ENCODE results near the gene RAPGEF5. TPM values are rescaled to one million over a fixed set of nuclear protein-coding genes. Genes with fewer than 3 reads are reported as not detected.

The RAPGEF5 gene
- total RNA-seq, 1 donor from 2014 or later = 0.70 TPM

- no peak for DNase-seq (ENCODE audit: low spot score)
- H3K9me3 Mint-ChIP-seq = no peaks in the 10 kb centered on the region
- H3K4me3 Mint-ChIP-seq = no peak overlapping the region
- H3K27me3 Mint-ChIP-seq (ENCODE audit: insufficient read depth) = peaks cover 4% of the 10 kb centered on the region
- no peaks in the 10 kb centered on the region for H3K36me3 Mint-ChIP-seq (ENCODE audit: low read depth)
- H3K4me1 Mint-ChIP-seq (ENCODE audit: low read depth) = no peaks in the 10 kb centered on the region
- intact Hi-C loops (cut with micrococcal nuclease) = no loop called here
- no peak overlapping the region for H3K27ac Mint-ChIP-seq
Measured at GRCh38 chr7:22393913-22394729, 37.2 kb upstream of the RAPGEF5 start.

GRCh38 chr7:22390516-22390915 is 33.6 kb upstream of the RAPGEF5 start:
- H3K36me3 Mint-ChIP-seq (ENCODE audit: low read depth) = no peaks in the 10 kb centered on the region
- intact Hi-C loops (cut with micrococcal nuclease) = no loop called here
- no peaks in the 10 kb centered on the region for H3K9me3 Mint-ChIP-seq
- H3K27me3 Mint-ChIP-seq (ENCODE audit: insufficient read depth) = no peaks in the 10 kb centered on the region
- DNase-seq (ENCODE audit: low spot score) = no peak
- no peak overlapping the region for H3K4me3 Mint-ChIP-seq
- no peaks in the 10 kb centered on the region for H3K4me1 Mint-ChIP-seq (ENCODE audit: low read depth)
- no peak overlapping the region for H3K27ac Mint-ChIP-seq

- no peak overlapping the region for H3K27ac Mint-ChIP-seq
- H3K4me3 Mint-ChIP-seq = no peak overlapping the region
- H3K4me1 Mint-ChIP-seq (ENCODE audit: low read depth) = no peaks in the 10 kb centered on the region
- no peak for DNase-seq (ENCODE audit: low spot score)
- no peaks in the 10 kb centered on the region for H3K36me3 Mint-ChIP-seq (ENCODE audit: low read depth)
- intact Hi-C loops (cut with micrococcal nuclease) = no loop called here
- H3K27me3 Mint-ChIP-seq (ENCODE audit: insufficient read depth) = no peaks in the 10 kb centered on the region
- no peaks in the 10 kb centered on the region for H3K9me3 Mint-ChIP-seq
Measured at GRCh38 chr7:22389892-22390291, 32.9 kb upstream of the RAPGEF5 start.

DNA sequence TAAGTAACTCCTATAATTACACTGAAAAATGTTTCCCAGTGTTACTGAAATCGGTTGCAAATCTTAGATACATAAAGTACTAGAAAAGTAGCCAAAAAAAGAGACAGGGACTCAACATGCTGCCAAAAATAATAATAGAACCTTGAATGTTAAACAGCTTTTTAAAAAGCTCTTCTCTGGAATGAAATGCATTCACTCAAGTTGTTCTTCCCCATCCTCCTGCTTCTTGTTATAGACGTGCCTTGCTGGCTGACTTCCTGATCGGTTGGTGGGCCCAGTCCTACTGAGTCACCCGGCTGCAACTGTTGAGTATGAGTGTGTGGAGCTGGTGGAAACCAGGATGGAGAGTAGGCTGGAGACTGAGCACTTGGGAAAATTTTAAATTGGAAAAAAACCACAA is 30.6 kb upstream of the RAPGEF5 start:
- Mint-ChIP-seq H3K27me3 (ENCODE audit: insufficient read depth) (no peaks in the 10 kb centered on the region), H3K4me1 (ENCODE audit: low read depth) (no peaks in the 10 kb centered on the region)

DNA sequence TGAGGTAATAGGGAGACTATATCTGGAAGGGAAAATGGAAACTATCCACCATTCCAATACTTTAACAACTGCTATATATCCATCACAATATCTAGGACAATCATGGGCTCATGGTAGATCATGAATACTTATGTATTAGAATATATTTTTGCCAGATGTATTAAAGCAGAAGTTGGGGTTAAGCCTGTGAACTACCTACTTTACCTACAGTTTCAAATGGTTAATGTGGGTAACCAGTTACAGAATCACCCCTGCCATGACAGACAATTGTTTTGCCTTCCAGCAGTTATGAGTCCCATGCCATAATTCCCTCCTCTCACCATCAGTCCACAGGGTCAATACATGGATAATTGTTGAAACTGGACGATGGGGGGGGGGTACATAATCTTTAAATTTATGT is 29.9 kb upstream of the RAPGEF5 start:
- H3K27ac Mint-ChIP-seq = no peak overlapping the region

More for the DNA sequence above, 30.6 kb upstream of the RAPGEF5 start:
- Mint-ChIP-seq H3K36me3 (ENCODE audit: low read depth) (no peaks in the 10 kb centered on the region), H3K4me3 (no peak overlapping the region), H3K9me3 (no peaks in the 10 kb centered on the region), H3K27ac (no peak overlapping the region)
- intact Hi-C loops (cut with micrococcal nuclease) = no loop called here
- DNase-seq (ENCODE audit: low spot score) = no peak

GRCh38 chr7:22386206-22386858 is 29.4 kb upstream of the RAPGEF5 start:
- Mint-ChIP-seq H3K4me1 (ENCODE audit: low read depth) (no peaks in the 10 kb centered on the region), H3K27me3 (ENCODE audit: insufficient read depth) (peaks cover 2% of the 10 kb centered on the region), H3K4me3 (no peak overlapping the region), H3K9me3 (no peaks in the 10 kb centered on the region), H3K27ac (no peak overlapping the region), H3K36me3 (ENCODE audit: low read depth) (no peaks in the 10 kb centered on the region)
- intact Hi-C loops (cut with micrococcal nuclease) = no loop called here
- DNase-seq (ENCODE audit: low spot score) = no peak

More for the DNA sequence above, 29.9 kb upstream of the RAPGEF5 start:
- no peak overlapping the region for H3K4me3 Mint-ChIP-seq
- H3K4me1 Mint-ChIP-seq (ENCODE audit: low read depth) = no peaks in the 10 kb centered on the region
- intact Hi-C loops (cut with micrococcal nuclease) = no loop called here
- H3K27me3 Mint-ChIP-seq (ENCODE audit: insufficient read depth) = no peaks in the 10 kb centered on the region
- H3K36me3 Mint-ChIP-seq (ENCODE audit: low read depth) = no peaks in the 10 kb centered on the region
- no peaks in the 10 kb centered on the region for H3K9me3 Mint-ChIP-seq
- DNase-seq (ENCODE audit: low spot score) = no peak

- no peaks in the 10 kb centered on the region for H3K9me3 Mint-ChIP-seq
- H3K4me1 Mint-ChIP-seq (ENCODE audit: low read depth) = no peaks in the 10 kb centered on the region
- no peak overlapping the region for H3K27ac Mint-ChIP-seq
Measured at GRCh38 chr7:22385326-22385725, 28.4 kb upstream of the RAPGEF5 start.

DNA sequence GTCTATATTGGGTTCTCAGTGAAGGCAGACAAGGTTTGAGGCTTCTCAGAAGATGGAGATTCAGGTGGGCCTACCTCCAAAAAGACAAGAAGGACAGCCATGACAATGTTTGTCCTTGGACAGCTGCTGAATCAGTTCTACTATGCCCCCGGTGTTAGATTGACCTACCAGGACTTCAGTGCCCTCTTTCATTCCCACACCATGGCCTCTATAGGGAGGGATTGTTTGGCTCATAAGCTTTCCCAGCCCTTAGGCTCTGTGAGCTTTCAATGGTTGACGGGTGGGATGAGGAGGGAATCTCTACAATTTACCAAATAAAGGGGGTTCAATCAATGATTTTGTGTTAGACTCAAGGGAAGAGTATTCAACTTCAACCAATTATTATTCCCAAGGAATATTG is 23.4 kb upstream of the RAPGEF5 start:
- intact Hi-C loops (cut with micrococcal nuclease) = no loop called here
- no peaks in the 10 kb centered on the region for H3K36me3 Mint-ChIP-seq (ENCODE audit: low read depth)
- H3K27me3 Mint-ChIP-seq (ENCODE audit: insufficient read depth) = peaks cover 10% of the 10 kb centered on the region
- no peak for DNase-seq (ENCODE audit: low spot score)
- H3K4me3 Mint-ChIP-seq = no peak overlapping the region
- no peaks in the 10 kb centered on the region for H3K9me3 Mint-ChIP-seq
- no peak overlapping the region for H3K27ac Mint-ChIP-seq
- no peaks in the 10 kb centered on the region for H3K4me1 Mint-ChIP-seq (ENCODE audit: low read depth)

More at GRCh38 chr7:22385326-22385725, 28.4 kb upstream of the RAPGEF5 start:
- Mint-ChIP-seq H3K27me3 (ENCODE audit: insufficient read depth) (peaks cover 10% of the 10 kb centered on the region), H3K4me3 (no peak overlapping the region), H3K36me3 (ENCODE audit: low read depth) (no peaks in the 10 kb centered on the region)
- intact Hi-C loops (cut with micrococcal nuclease) = no loop called here
- DNase-seq (ENCODE audit: low spot score) = no peak

DNA sequence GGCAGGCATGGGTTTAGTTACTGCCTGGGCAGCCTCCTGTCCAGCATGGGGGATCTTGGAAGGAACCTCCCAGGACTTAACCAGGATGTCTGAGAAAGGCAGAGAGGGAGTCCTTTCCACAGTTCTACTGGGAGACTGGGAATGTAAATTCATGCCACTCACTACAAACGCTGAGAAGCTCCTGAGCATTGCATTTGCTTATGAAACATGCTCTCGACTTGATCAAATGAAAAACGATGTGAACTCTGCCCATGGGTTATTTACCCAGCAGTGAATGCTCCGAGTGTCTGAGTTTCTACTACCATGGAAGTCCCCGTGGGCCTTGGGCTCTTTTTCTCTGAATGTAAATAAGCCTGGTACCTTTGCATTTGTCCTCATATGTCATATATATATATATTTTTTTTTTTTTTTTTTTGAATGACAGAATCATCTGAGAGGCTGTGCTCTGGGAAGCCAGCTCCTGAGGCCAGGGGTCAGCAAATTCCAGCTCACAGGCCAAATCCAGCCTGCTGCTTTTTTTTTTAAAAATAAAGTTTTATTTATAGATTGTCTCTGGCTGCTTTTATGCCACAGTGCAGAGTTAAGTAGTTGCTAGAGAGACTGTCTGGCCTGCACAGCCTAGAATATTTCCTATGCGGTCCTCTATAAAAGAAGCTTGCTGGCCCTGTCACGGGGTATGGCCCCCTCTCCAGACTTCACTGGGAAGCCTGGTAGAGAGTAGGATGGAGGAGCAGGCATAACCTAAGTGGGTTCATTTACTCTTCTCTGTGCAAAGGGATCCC is 21.4 kb upstream of the RAPGEF5 start:
- H3K9me3 Mint-ChIP-seq = no peaks in the 10 kb centered on the region
- DNase-seq (ENCODE audit: low spot score) = no peak
- no peaks in the 10 kb centered on the region for H3K4me1 Mint-ChIP-seq (ENCODE audit: low read depth)
- H3K4me3 Mint-ChIP-seq = no peak overlapping the region
- no peak overlapping the region for H3K27ac Mint-ChIP-seq
- intact Hi-C loops (cut with micrococcal nuclease) = no loop called here
- H3K36me3 Mint-ChIP-seq (ENCODE audit: low read depth) = no peaks in the 10 kb centered on the region
- peaks cover 10% of the 10 kb centered on the region for H3K27me3 Mint-ChIP-seq (ENCODE audit: insufficient read depth)

GRCh38 chr7:22377703-22378102 is 20.7 kb upstream of the RAPGEF5 start:
- Mint-ChIP-seq H3K4me3 (no peak overlapping the region), H3K27me3 (ENCODE audit: insufficient read depth) (peaks cover 11% of the 10 kb centered on the region), H3K27ac (no peak overlapping the region), H3K4me1 (ENCODE audit: low read depth) (no peaks in the 10 kb centered on the region), H3K9me3 (no peaks in the 10 kb centered on the region), H3K36me3 (ENCODE audit: low read depth) (no peaks in the 10 kb centered on the region)
- DNase-seq (ENCODE audit: low spot score) = no peak
- intact Hi-C loops (cut with micrococcal nuclease) = no loop called here

GRCh38 chr7:22375359-22376048 is 18.6 kb upstream of the RAPGEF5 start:
- Mint-ChIP-seq H3K27me3 (ENCODE audit: insufficient read depth) (peaks cover 2% of the 10 kb centered on the region), H3K36me3 (ENCODE audit: low read depth) (no peaks in the 10 kb centered on the region), H3K9me3 (no peaks in the 10 kb centered on the region), H3K4me1 (ENCODE audit: low read depth) (no peaks in the 10 kb centered on the region), H3K27ac (no peak overlapping the region), H3K4me3 (no peak overlapping the region)
- intact Hi-C loops (cut with micrococcal nuclease) = no loop called here
- no peak for DNase-seq (ENCODE audit: low spot score)

GRCh38 chr7:22373911-22374310 is 17.0 kb upstream of the RAPGEF5 start:
- Mint-ChIP-seq H3K9me3 (no peaks in the 10 kb centered on the region), H3K36me3 (ENCODE audit: low read depth) (no peaks in the 10 kb centered on the region), H3K4me3 (no peak overlapping the region), H3K27ac (no peak overlapping the region), H3K27me3 (ENCODE audit: insufficient read depth) (peaks cover 7% of the 10 kb centered on the region), H3K4me1 (ENCODE audit: low read depth) (no peaks in the 10 kb centered on the region)
- DNase-seq (ENCODE audit: low spot score) = no peak
- intact Hi-C loops (cut with micrococcal nuclease) = no loop called here
